Fibroblast of lung (primary cell): ENCODE results near the gene KAT7. TPM values are rescaled to one million over a fixed set of nuclear protein-coding genes. Genes with fewer than 3 reads are reported as not detected.

ENCODE experiments used
- DNase-seq, 2 donors: peaks; one replicate each; pipeline versions ENCODE4 v3.0.0 to v3.0.0-alpha.2; 2010; ENCODE audit warnings: low read depth in 2 of 2
- H2AFZ ChIP-seq: 2 replicates; pipeline ENCODE4 v1.5.1; 2012; ENCODE audit warnings: low read length, control low read depth, inconsistent platforms
- H3K27ac ChIP-seq: 2 replicates; pipeline ENCODE4 v1.5.1; 2011; ENCODE audit warnings: low read length, control low read depth; ENCODE audit not compliant: insufficient read depth
- H3K27me3 ChIP-seq: 2 replicates; pipeline ENCODE4 v1.5.1; 2011; ENCODE audit warnings: mild to moderate bottlenecking, low read length; ENCODE audit not compliant: control insufficient read depth, insufficient read depth
- H3K36me3 ChIP-seq: 2 replicates; pipeline ENCODE4 v1.5.1; 2011; ENCODE audit warnings: low read length; ENCODE audit not compliant: control insufficient read depth, insufficient read depth
- H3K4me1 ChIP-seq: 2 replicates; pipeline ENCODE4 v1.5.1; 2011; ENCODE audit warnings: low read length; ENCODE audit not compliant: control insufficient read depth, insufficient read depth; ENCODE audit errors: extremely low read depth
- H3K4me2 ChIP-seq: 2 replicates; pipeline ENCODE4 v1.5.1; 2011; ENCODE audit warnings: low read length, control low read depth; ENCODE audit not compliant: insufficient read depth; ENCODE audit errors: extremely low read depth
- H3K4me3 ChIP-seq, 4 experiments: fragments of 200-600 bp in 1 of 4; sonication (generic) in 1 of 4; replicated peaks in 1 of 4; 2 replicates each; pipeline ENCODE4 v1.5.1; 2011 to 2016; ENCODE audit warnings: low read length in 4 of 4, low read depth in 3 of 4, mild to moderate bottlenecking in 3 of 4, control low read depth in 2 of 4, inconsistent platforms in 1 of 4, mixed read lengths in 1 of 4; ENCODE audit not compliant: insufficient read depth in 1 of 4; ENCODE audit errors: control extremely low read depth in 1 of 4
- H3K79me2 ChIP-seq: 2 replicates; pipeline ENCODE4 v1.5.1; 2012; ENCODE audit warnings: mild to moderate bottlenecking, low read length, inconsistent platforms; ENCODE audit not compliant: control insufficient read depth, insufficient read depth
- H3K9ac ChIP-seq: 2 replicates; pipeline ENCODE4 v1.5.1; 2011; ENCODE audit warnings: mild to moderate bottlenecking, low read length, control low read depth; ENCODE audit not compliant: insufficient read depth
- H3K9me3 ChIP-seq: 2 replicates; pipeline ENCODE4 v1.5.1; 2012; ENCODE audit warnings: low read depth, low read length; ENCODE audit not compliant: control insufficient read depth, insufficient read depth
- H4K20me1 ChIP-seq: 2 replicates; pipeline ENCODE4 v1.5.1; 2011; ENCODE audit warnings: low read length; ENCODE audit not compliant: control insufficient read depth, insufficient read depth; ENCODE audit errors: extremely low read depth
- CTCF ChIP-seq, 2 donors: IDR thresholded peaks in 1 of 2; conservative IDR thresholded peaks in 1 of 2; 1 replicate in 1 of 2; 2 replicates in 1 of 2; pipeline ENCODE4 v1.5.1; 2011 to 2012; ENCODE audit warnings: low read length in 2 of 2, control low read depth in 1 of 2, inconsistent platforms in 1 of 2, low read depth in 1 of 2, mild to moderate bottlenecking in 1 of 2
- EZH2 ChIP-seq: IDR thresholded peaks from 2 replicates; pipeline ENCODE4 v1.5.1; 2012; ENCODE audit warnings: low read length, control low read depth, mild to moderate bottlenecking; ENCODE audit errors: missing control alignments
- polyA plus RNA-seq, 2 donors: library from polyadenylated mRNA; depleted of rRNA in 1 of 2; stranded (reverse) in 1 of 2; unstranded in 1 of 2; fragments of >200 nt; gene quantifications; 2 replicates each; pipeline ENCODE4 v1.2.1, GENCODE V29; 2011 to 2012; ENCODE audit warnings: missing spikeins in 1 of 2
- total RNA-seq: library from RNA; depleted of rRNA; stranded (reverse); fragments of >200 nt; gene quantifications from 2 replicates; pipeline ENCODE4 v1.2.1, GENCODE V29; 2014

Gene KAT7
- total and polyA plus RNA-seq, 2 donors (not counting 1 experiment from before 2014, with no cell fraction given): 25.6 to 35.5 TPM

- Histone ChIP-seq H3K9ac (no peak overlapping the region), H4K20me1 (no peaks in the 10 kb centered on the region), H3K79me2 (peaks cover 48% of the 10 kb centered on the region), H2AFZ (no peak overlapping the region), H3K4me1 (peaks cover 3% of the 10 kb centered on the region), H3K36me3 (peaks cover 4% of the 10 kb centered on the region), H3K4me3 (peak overlapping the region; percentile 48 to 77 (median 66)), H3K27me3 (no peaks in the 10 kb centered on the region), H3K9me3 (no peaks in the 10 kb centered on the region), H3K27ac (no peak overlapping the region), H3K4me2 (peak overlapping the region; percentile 90)
- no peak for DNase-seq
- TF ChIP-seq EZH2: no peak
- no peak for TF ChIP-seq CTCF (conservative IDR thresholded peaks at IDR 0.05 in 1 of 2, IDR thresholded peaks at IDR 0.05 in 1 of 2; ENCODE audit: low read depth in 1 of 2, low read length in 2 of 2)
Observed at GRCh38 chr17:49789243-49789578, 730 bp downstream of the KAT7 start.

- DNase-seq: no peak
- H3K36me3 ChIP-seq: peaks cover 4% of the 10 kb centered on the region
Observed at GRCh38 chr17:49793309-49793708, 4.8 kb downstream of the KAT7 start.

GRCh38 chr17:49795372-49795771 lies 6.9 kb downstream of the KAT7 start:
- Histone ChIP-seq H3K4me2 (no peak overlapping the region), H3K9me3 (no peaks in the 10 kb centered on the region), H3K4me1 (no peaks in the 10 kb centered on the region), H3K4me3 (no peak overlapping the region), H3K36me3 (peaks cover 9% of the 10 kb centered on the region), H2AFZ (no peak overlapping the region), H4K20me1 (no peaks in the 10 kb centered on the region), H3K27me3 (no peaks in the 10 kb centered on the region), H3K79me2 (peaks cover 51% of the 10 kb centered on the region), H3K27ac (no peak overlapping the region), H3K9ac (no peak overlapping the region)
- TF ChIP-seq CTCF (conservative IDR thresholded peaks at IDR 0.05 in 1 of 2, IDR thresholded peaks at IDR 0.05 in 1 of 2; ENCODE audit: low read depth in 1 of 2, low read length in 2 of 2): no peak
- no peak for TF ChIP-seq EZH2
- no peak for DNase-seq

More at GRCh38 chr17:49793309-49793708, 4.8 kb downstream of the KAT7 start:
- no peak overlapping the region for H3K4me3 ChIP-seq
- H3K27me3 ChIP-seq: no peaks in the 10 kb centered on the region
- no peak overlapping the region for H3K27ac ChIP-seq
- TF ChIP-seq EZH2 (no peak), CTCF (conservative IDR thresholded peaks at IDR 0.05 in 1 of 2, IDR thresholded peaks at IDR 0.05 in 1 of 2; ENCODE audit: low read depth in 1 of 2, low read length in 2 of 2) (no peak)
- no peak overlapping the region for H3K9ac ChIP-seq
- H3K9me3 ChIP-seq: no peaks in the 10 kb centered on the region
- no peak overlapping the region for H2AFZ ChIP-seq
- no peak overlapping the region for H3K4me2 ChIP-seq
- H3K4me1 ChIP-seq: peaks cover 3% of the 10 kb centered on the region
- peaks cover 62% of the 10 kb centered on the region for H3K79me2 ChIP-seq
- H4K20me1 ChIP-seq: no peaks in the 10 kb centered on the region
